HL-60 (cell line): ENCODE measurements around the gene CD14.

Source experiments
- DNase-seq, 2 experiments: peaks; one replicate each; pipeline ENCODE4 v3.0.0-alpha.2; 2010 to 2020; ENCODE audit warnings: low read depth in 1 of 2, low spot score in 1 of 2
- H3K27ac ChIP-seq: fragments of 250-450 bp; sonication (Bioruptor Pico); replicated peaks from 2 replicates; pipeline ENCODE4 v1.5.1; 2020; ENCODE audit warnings: mild to moderate bottlenecking, moderate library complexity
- H3K27me3 ChIP-seq: fragments of 250-450 bp; sonication (Bioruptor Pico); 2 replicates; pipeline ENCODE4 v1.5.1; 2021; ENCODE audit warnings: mild to moderate bottlenecking, moderate library complexity; ENCODE audit not compliant: insufficient read depth, poor library complexity, severe bottlenecking
- H3K4me3 ChIP-seq: replicated peaks from 2 replicates; pipeline ENCODE4 v1.5.1; 2011; ENCODE audit warnings: mild to moderate bottlenecking, control low read depth, low read length; ENCODE audit not compliant: insufficient read depth
- CTCF ChIP-seq: IDR thresholded peaks from one replicate; pipeline ENCODE4 v1.5.1; 2011; ENCODE audit warnings: low read length, control low read depth, inconsistent platforms; ENCODE audit not compliant: insufficient read depth
- GABPA ChIP-seq: IDR thresholded peaks from 2 replicates; pipeline ENCODE4 v1.6.1; 2012; ENCODE audit warnings: low read depth
- POLR2AphosphoS5 ChIP-seq: IDR thresholded peaks from 2 replicates; pipeline ENCODE4 v1.6.1; 2012; ENCODE audit warnings: low read depth
- REST ChIP-seq: IDR thresholded peaks from 2 replicates; pipeline ENCODE4 v1.6.1; 2012; ENCODE audit warnings: low read depth; ENCODE audit not compliant: insufficient replicate concordance
- SPI1 ChIP-seq: IDR thresholded peaks from 2 replicates; pipeline ENCODE4 v1.6.1; 2012; ENCODE audit warnings: low read depth, mild to moderate bottlenecking, borderline replicate concordance

Gene CD14

GRCh38 chr5:140608722-140609121 lies 24.3 kb downstream of the CD14 start:
- peak; percentile 51; the same call in 1 of the 2 replicates for TF ChIP-seq SPI1
- no peak for TF ChIP-seq REST
- no peak for TF ChIP-seq CTCF
- no peak for DNase-seq

DNA sequence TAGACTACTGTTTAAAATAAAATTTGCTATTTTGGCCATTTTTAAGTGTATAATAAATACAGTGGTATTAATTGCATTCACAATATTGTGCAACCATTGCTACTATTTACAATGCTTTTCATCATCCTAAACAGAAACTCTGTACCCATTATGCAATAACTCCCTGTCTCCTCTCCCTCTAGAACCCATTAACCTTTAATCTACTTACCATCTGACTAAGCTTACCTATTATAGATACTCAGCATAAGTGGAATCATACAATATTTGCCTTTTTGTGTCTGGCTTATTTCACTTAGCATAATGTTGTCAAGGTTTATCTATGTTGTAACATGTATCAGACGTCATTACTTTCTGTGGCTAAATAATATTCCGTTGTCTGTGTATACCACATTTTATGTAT lies 25.9 kb downstream of the CD14 start:
- TF ChIP-seq GABPA, result no peak
- TF ChIP-seq SPI1, result no peak
- no peak for TF ChIP-seq CTCF
- no peak for TF ChIP-seq REST
- no peak for TF ChIP-seq POLR2AphosphoS5
- Histone ChIP-seq H3K27me3 (no peaks in the 10 kb centered on the region), H3K4me3 (no peak overlapping the region), H3K27ac (peak overlapping the region; percentile 1; the same call in 1 of the 2 replicates)
- peak in 1 of 2 experiments; percentile 77 for DNase-seq

More at GRCh38 chr5:140608722-140609121, 24.3 kb downstream of the CD14 start:
- Histone ChIP-seq H3K4me3 (no peak overlapping the region), H3K27me3 (no peaks in the 10 kb centered on the region), H3K27ac (peak overlapping the region; percentile 78)

DNA sequence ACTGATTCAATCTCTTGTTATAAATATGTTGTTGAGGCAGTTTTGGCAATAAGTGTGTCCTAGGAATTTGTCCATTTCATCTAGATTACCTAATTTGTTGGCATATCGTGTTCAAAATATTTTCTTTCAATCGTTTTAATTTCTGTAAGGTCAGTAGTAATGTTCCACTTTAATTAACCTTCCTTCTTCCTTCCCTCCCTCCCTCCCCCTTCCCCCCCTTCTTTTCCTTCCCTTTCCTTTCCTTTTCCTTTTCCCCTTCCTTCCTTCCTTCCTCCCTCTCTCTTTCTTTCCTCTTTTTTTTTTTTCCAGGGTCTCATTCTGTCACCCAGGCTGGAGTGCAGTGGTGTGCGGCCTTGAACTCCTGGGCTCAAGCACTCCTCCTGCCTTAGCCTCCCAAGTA lies 27.1 kb downstream of the CD14 start:
- H3K4me3 ChIP-seq, result no peak overlapping the region
- no peak for DNase-seq
- TF ChIP-seq REST (no peak), CTCF (no peak), GABPA (no peak), POLR2AphosphoS5 (no peak), SPI1 (no peak)
- no peaks in the 10 kb centered on the region for H3K27me3 ChIP-seq
- no peak overlapping the region for H3K27ac ChIP-seq
